Skeletal muscle cell (primary cell): Measurements from ENCODE around the gene WNK1.
A peak's percentile ranks its signal among the peaks of the same experiment; 100 is the strongest.
"Not testable (repeated sequence)": the region's sequence is repeated elsewhere in the genome, so short reads cannot be mapped to it uniquely, and the experiment has no call there.

ENCODE experiments used
- DNase-seq: peaks from one replicate; pipeline ENCODE4 v3.0.0-alpha.2; 2010; ENCODE audit warnings: low read depth
- H3K4me3 ChIP-seq: 2 replicates; pipeline ENCODE4 v1.5.1; 2011; ENCODE audit warnings: low read depth, mild to moderate bottlenecking, control low read depth, low read length, moderate library complexity

Gene WNK1

DNA sequence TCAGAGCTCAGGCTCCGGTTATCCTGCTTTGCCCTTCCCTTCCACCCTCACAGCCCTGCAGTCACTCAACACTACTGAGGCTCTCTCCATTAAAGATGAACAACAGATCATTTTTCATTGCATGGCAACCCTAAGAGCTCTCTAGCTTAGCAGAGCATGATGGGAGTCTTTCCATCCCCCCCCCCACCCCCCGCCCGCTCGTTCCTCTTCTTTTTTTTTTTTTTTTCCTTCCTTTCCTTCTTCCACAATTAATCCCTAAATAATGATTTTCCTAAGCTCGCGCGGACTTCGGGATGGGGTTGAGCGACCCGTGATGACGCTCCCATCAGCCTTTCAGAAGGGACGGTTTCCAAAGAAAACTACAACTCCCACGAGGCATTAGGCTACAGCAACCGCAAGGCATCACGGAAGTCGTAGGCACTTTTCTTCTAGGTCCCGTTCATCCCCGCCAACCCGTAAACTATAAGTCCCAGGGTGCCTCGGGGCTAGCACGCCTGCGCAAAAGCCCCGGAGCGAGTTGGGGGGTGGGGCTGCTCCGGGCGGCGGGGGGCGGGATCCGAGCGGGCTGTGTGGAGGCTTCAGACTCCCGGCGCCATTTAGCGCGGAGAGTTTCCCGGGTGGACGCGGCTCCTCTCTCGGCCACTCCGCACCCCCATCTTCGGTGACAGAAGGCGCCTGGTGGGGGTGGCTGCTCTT lies at the start of gene WNK1:
Gene WNK1 (plus strand): TSS at position 581 of the 696 bp plus-strand sequence. CDS start 987 bp downstream, outside the sequence.
- peak within 1 kb of the TSS; percentile 87 for H3K4me3 ChIP-seq
- DNase-seq = peak; percentile 98

DNA sequence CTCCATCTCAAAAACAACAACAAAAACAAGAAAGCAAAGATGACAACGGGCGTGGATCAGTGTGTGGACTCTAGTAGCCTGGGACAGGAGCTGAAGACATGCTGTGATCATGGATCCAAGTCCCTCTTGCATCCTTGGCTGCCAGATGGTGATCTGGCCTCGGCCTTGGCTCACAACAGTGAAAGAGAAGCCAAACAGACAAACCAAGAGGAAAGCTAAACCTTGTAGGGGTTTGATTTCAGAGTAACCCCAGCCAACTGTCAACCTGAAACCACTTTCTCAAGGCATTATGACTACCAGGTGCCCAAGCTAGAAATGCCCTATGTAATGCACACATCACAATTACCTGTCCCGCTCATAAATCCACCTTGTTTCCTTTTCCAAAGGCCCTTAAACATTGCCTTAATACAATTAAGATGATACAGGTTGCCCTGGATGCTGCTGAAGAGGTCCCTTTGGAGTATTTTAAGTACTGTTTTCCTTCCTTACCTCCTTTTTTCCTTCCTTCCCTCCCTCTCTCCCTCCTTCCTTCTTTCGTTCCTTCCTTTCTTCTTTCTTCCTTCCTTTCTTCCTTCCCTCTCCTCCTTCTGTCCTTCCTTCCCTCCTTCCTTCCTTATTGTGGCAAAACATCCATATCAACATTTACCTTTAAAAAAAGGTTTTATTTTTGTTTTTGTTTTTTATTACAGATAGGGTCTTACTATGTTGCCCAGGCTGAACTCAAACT lies 47.7 kb upstream of the WNK1 start:
- no peak for DNase-seq
- H3K4me3 ChIP-seq = no peak overlapping the region

DNA sequence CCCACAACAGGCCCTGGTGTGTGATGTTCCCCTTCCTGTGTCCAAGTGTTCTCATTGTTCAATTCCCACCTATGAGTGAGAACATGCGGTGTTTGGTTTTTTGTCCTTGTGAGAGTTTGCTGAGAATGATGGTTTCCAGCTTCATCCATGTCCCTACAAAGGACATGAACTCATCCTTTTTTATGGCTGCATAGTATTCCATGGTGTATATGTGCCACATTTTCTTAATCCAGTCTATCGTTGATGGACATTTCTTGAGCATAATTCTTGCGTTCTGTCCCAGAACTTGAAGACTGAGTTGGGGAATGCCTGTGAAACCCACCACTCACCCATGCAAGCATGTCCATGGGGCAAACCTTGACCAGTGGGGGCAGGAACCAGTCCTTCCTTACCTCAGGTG lies 44.3 kb upstream of the WNK1 start:
- DNase-seq, H3K4me3 ChIP-seq: not testable (repeated sequence)

DNA sequence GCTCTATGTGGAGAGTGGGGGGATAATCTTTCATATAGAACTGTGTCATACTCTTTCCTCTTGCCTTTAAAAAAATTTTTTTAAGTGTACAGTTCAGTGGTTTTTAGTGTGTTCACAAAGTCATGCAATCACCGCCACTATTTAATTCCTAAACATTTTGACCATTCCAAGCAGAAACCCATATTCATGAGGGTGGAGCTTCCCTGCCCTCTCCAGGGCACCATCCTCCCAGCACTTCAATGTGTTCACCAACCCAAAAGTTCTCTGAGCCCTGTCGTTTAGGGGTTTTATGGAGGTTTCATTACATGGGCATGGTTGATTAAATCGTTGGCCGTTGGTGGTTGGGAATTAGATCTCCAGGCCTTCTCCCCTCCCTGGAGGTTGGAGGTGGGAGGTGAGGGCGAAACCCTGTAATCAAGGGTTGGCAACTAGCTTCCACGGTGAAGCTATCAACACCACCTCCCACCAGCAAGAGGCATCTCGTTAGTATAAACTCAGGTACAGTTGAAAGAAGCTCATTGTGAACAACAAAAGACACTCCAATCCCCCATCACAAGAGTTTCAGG lies 42.8 kb upstream of the WNK1 start:
- DNase-seq = no peak
- no peak overlapping the region for H3K4me3 ChIP-seq

DNA sequence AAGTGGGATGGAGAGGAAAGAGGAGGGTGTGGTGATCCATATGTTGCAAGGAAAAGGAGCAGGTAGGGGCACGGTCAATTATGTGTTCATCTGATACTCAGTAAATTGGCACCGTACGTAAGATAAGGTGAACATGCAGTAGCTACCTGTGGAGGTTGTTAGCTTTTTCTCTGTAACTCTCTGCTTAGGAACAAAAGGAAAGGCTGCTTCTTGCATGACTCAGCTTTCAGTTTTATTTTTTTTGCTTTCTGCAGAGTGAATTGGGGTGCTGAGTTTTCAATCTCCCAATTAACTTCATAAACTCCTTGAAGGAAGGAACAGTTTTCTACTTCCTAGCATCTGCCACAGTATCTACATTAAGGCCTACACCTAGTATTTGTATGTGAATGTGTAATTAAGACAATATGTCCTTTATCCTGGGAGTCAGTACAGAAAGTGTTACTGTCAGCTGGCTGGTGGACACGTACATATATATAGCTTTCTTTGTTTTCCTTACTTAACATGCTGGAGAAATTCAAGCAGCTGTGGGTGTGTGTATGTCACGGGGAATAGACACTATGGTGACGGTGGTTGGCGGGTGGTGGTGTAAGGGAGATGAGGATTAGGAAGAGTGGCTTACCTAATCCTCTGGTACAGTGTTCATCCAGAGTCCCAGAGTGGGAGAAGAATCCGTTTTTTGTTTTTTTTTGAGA lies 40.1 kb upstream of the WNK1 start:
- H3K4me3 ChIP-seq = no peak overlapping the region
- DNase-seq = peak; percentile 62

DNA sequence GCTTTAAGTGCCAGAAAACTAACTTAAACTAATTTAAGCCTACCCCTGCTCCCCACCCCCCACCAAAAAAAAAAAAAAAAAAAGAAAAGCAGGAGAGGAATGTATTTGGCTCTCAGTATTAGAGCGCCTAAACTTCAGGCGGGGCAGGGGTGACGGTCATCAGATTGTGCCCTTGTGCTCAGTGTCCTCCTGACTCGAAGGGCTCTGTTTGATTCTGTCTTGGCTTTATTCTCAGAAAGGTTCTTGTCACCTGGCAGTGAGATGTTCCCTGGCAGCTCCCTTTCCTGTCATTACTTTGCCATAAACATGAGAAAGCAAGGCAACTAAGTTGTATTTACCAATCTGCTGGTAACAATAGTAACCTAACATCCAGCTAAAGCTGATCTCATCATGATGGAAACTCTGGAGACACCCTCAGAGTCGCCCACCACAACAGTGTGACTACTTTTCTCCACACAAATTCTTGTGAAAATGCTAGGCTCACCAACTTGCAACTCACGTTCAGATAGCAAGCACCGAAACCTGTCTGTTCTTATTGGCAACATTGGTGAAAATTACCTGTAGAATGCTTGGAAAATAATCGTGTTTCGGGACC lies 39.0 kb upstream of the WNK1 start:
- DNase-seq = no peak
- H3K4me3 ChIP-seq = no peak overlapping the region

DNA sequence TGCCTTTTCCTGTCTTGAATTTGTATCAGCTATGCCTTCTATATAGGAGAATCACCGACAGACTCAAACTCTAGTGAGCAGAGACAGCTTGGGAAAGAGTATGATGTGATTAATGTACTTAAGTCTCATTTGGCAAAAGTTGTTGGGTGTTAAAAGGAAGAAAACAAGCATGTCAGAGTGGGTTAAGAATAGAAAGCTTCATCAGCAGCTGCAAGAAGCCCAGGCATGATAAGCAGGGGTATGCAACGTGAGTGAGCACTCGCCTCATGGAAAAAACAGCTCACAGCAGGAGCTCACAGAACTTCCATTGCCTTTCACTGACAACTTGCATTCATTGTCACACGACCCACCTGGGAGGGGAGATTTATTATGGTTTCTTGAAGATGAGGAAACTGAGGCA lies 35.9 kb upstream of the WNK1 start:
- no peak overlapping the region for H3K4me3 ChIP-seq
- DNase-seq = no peak

DNA sequence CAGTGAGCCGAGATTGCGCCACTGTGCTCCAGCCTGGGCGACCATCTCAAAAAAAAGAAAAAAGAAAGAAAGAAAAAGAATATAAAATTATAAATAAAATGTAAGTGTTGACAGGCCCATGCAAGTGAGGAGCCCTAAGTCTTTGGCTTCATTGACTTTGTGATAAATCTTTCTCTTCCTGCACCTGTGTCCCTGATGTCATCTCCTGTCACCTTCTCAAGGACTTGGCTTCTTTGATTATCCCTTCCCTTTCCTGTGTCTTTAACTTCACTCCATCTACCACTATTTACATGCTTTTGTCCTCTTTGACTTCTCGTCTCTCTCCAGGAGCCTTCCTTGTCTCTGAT lies 33.6 kb upstream of the WNK1 start:
- no peak for DNase-seq
- no peak overlapping the region for H3K4me3 ChIP-seq

DNA sequence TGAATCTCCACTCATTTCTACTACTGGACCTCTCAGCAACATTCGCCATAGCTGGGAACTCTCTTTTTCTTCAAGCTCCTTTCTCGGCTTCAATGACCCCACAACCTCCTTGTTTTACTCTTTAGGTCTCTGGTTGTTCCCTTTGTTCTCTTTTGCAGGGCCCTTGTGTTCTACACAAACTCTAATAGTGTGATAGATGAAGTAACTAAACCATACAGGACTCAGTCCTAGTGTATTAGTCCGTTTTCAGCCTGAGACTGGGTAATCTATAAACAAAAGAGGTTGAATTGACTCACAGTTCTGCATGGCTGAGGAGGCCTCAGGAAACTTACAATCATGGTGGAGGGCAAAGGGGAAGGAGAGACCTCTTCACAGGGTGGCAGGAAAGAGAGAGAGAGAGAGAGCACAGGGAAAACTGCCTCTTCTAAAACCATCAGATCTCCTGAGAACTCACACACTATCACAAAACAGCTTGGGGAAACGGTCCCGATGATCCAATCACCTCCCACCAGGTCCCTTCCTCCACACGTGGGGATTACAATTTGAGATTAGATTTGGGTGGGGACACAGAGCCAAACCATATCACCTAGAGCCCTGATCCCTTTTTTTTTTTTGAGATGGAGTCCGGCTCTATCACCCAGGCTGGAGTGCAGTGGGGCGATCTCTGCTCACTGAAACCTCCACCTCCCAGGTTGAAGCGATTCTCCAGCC lies 32.0 kb upstream of the WNK1 start:
- no peak for DNase-seq
- H3K4me3 ChIP-seq = no peak overlapping the region

DNA sequence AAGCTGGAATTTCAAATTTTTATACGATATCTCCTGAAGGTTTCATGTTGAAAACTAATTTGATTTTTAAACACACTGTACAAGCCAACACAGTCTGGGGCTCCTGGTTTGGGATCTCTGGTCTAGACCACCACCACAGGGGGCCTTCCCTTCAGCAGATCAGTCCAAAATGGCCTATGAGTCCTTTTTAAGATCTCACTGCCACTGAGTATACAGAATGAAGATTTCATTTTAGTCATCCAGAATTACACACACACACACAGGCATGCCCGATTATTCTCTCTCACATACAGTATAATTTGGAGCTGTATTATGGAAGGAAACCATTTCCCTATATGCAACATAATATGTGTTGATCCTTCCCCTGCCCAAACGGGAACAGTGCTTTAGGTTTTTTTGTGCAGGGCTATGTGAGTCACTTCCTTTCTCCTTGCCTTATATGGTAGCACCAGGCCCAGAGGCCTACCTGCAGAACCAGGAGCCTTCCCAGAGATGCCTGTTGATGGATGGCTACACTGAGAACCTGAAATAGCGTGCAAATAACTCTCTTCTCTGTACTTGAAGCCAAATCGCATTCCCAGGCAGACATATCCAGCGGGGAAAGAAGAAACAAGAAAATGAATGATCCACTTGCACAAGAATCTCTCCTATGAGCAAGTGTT lies 28.1 kb upstream of the WNK1 start:
- DNase-seq = no peak
- H3K4me3 ChIP-seq = no peak overlapping the region

DNA sequence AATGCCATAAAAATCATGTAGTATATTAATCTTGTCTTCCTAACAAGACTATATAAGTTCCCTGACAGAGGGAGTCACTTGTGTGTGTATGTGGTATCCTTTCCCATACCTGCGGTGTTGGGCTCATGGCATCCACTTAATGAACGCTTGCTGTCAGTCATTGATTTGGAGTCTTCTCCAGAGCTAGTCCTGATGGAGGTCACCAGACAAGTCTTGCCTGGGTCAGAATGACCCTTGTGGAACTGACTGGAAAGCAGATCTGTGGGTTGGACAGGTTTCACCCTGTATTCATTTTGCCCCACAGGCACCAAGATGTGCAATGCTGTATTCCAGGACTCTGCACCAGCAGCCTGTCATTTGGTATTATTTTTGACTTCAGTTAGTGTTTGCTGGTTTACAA lies 27.3 kb upstream of the WNK1 start:
- DNase-seq = no peak
- H3K4me3 ChIP-seq = no peak overlapping the region

DNA sequence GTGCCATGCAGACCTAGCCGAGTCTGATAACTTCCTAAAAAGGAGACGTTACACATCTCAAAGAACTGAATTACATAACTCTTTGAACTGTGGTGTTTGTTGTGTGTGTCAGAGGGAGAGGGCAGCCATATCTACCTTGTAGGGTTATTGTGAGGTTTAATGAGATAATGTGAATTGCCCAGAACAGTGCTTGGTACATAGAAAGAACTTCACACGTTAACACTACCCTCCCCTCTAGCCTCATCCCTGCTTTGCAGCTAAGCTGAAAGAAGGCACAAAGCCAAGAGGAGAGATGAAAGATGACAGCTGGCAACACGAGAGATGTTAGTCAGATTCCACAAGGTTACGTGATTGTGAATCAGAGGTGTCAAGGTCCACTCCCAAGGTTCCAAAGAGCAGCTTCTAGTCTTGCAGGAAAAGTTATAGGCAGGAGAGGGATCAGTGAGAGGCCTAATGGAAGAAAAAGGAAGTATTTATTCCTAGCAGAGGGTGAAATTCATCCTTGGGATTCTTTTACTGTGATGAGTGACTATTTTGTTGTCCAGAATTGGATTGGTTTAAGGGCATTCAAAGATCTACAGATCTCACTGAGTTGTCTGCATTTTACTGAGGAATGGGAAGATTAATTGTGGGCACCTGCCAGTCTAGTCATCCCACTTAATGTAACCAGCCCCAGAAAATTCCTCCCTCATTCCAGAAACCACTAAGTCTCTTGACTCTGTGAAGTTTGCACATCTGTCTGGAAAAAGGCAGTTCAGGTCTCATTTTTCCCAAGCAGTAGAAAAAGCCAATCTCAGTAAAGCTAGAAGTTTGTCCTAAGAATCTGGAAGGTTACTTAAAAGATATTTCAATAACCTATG lies 25.9 kb upstream of the WNK1 start:
- peak; percentile 49 for DNase-seq

DNA sequence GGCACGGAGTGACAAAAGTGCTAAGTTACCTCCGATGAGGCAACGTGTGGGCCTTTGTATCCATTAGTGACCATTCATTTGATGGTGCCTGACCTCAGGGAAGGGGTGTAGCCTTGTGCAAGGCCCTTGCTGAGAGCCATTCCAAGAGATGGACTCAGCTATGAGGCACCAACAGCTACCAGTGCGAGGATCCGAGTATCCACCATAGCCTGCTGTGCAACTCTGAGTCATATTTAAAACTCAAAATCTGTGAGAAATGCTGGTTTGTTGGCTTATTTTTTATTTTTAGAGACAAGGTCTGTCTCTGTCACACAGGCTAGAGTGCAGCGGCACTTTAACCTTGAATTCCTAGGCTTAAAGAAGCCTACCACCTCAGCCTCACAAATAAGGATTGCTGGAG lies 25.1 kb upstream of the WNK1 start:
- DNase-seq = no peak
- no peak overlapping the region for H3K4me3 ChIP-seq

More for the DNA sequence above, 25.9 kb upstream of the WNK1 start:
- H3K4me3 ChIP-seq = no peak overlapping the region

DNA sequence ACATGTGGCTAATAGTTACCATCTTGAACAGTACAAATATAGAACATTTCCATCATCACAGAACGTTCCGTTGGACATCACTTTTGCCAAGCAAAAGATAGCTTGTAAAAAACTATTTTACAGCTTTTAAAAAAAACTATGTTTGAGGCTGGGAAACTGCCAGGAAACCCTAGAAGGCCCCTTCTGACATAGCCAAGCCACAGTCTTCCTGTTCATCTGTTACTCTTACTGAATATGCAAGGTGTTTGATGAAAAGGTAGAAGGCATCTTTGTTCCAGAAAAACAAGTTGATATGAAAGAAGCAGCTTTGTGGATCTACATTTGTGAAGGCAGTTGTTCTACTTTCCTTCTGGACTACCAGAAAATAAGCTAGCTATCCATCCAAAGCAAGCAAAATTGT lies 23.6 kb upstream of the WNK1 start:
- H3K4me3 ChIP-seq = no peak overlapping the region
- no peak for DNase-seq

DNA sequence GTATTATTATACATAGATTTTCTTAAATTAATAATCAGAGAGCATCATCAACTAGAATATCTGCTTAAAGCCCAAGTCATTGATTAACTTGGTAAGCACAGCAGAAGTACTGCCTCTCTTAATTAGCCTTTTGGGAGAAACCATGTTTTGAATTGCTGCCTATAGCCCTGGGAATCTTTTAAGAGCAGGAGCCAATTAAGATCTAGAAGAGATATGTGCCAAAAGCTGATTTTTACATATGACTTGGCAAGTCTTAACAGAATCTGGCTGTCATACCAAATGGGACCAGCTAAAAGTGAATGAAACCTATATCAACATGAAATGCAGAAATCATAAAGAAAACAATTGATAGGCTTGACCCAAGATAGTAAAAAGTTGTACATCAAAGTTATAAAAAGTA lies 23.2 kb upstream of the WNK1 start:
- no peak overlapping the region for H3K4me3 ChIP-seq
- DNase-seq = no peak

DNA sequence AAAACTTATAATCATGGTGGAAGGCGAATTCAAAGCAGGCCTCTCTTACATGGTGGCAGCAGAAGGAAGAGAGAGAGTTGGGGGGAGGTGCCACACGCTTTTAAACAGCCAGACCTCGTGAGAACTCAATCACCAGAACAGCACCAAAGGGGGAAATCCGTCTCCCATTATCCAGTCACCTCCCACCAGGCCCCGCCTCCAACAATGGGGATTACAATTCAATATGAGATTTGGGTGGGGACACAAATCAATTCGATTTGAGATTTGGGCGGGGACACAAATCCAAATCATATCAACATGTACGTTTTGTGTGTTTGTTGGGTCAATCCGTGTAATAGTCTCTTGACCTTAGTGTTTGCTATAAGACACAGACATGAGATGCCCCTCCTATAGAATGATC lies 21.8 kb upstream of the WNK1 start:
- no peak for DNase-seq
- no peak overlapping the region for H3K4me3 ChIP-seq

DNA sequence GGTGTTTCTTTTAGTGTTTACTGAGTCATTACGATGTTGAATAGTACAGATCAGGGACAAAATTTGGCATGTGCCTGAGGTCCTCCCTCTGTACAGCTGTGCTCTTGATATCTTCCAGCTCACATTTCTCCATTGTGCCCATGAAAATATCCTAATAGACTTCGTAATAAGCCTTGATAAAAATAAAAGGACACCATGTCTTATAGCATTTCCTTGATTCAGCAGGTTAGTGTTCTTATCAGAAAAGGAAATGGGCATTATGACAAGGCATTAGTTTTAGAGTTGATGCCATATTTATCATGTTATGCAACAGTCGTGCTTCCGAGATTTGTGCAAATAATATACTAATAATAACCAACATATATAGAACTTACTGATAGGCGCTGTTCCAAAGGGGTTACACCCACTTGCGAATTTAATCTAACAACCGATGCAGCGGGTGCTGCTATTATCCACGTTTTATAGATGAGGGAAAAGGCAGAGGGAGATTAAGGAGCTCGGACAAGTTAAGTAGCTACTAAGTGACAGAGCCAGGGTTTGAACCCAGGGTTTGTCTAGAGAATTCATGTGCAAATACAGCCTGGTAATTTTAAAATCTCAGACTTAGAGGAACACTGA lies 15.1 kb upstream of the WNK1 start:
- no peak for DNase-seq
- no peak overlapping the region for H3K4me3 ChIP-seq

DNA sequence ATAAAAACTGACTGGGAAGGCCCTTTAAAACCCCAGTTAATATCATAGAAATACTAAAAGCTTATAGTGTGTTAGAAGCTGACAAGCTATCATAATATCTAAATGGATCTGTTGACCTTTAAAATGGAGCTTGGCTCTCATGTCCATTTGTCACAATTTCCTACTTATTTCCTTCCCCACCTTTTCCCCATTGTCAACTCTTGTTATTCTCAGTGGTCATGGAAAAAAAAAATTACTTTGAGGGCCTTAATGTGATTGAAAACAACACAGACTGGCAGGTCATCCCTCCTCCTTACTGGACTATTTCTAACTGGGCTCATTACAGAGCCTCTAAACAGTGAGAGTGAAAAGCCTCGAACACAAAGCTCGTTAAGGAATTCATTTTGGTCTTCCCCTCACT lies 13.7 kb upstream of the WNK1 start:
- H3K4me3 ChIP-seq = no peak overlapping the region
- DNase-seq = no peak
